Right lobe of liver (tissue), 4 donors: Measurements from ENCODE around the gene UBE3D.

Experiments
- POLR2A ChIP-seq: fragments of 450-650 bp; IDR thresholded peaks from one replicate; pipeline ENCODE4 v1.6.1; 2017; ENCODE audit warnings: antibody characterized with exemption, mild to moderate bottlenecking
- TF ChIP-seq, protein P1 (sequence below), 4 donors: fragments of 200-600 bp in 3 of 4; fragments of 450-650 bp in 1 of 4; IDR thresholded peaks; one replicate each; pipeline versions ENCODE4 v1.5.1 to v1.8.0; 2016 to 2022; ENCODE audit warnings: antibody characterized with exemption in 4 of 4, mild to moderate bottlenecking in 2 of 4
- donor health status: DM: no; HTN: no; CAD: no.
- donor health status: DM: no; HTN: no; CAD: no.
- donor health status: DM: no; HTN: yes; CAD: no.

DNA sequence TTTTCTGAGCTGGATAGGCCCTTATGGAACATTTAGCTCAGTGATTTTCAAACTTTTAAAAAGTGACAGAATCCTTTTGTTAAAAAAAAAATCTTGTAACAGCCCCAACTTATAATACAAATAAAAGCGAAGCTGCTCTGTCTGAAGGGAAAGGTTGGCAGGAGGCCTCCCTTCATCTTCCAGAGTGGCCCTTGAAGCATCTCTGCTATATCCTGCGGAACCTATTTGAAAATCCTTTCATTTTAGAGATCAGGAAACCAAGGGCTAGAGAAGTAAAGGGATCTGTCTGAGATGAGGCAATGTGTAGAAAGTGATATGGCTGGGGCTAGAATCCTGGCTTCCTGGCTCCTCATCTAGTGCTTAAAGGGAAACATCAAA lies 107.8 kb downstream of the UBE3D start:
- TF ChIP-seq, protein P1, sequence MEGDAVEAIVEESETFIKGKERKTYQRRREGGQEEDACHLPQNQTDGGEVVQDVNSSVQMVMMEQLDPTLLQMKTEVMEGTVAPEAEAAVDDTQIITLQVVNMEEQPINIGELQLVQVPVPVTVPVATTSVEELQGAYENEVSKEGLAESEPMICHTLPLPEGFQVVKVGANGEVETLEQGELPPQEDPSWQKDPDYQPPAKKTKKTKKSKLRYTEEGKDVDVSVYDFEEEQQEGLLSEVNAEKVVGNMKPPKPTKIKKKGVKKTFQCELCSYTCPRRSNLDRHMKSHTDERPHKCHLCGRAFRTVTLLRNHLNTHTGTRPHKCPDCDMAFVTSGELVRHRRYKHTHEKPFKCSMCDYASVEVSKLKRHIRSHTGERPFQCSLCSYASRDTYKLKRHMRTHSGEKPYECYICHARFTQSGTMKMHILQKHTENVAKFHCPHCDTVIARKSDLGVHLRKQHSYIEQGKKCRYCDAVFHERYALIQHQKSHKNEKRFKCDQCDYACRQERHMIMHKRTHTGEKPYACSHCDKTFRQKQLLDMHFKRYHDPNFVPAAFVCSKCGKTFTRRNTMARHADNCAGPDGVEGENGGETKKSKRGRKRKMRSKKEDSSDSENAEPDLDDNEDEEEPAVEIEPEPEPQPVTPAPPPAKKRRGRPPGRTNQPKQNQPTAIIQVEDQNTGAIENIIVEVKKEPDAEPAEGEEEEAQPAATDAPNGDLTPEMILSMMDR (IDR thresholded peaks at IDR 0.05): no peak
- TF ChIP-seq POLR2A: no peak
